HG03457 (cell line): ENCODE data around the gene MMP23B.

ENCODE experiments used
- ATAC-seq: cut with Tn5 transposase; IDR thresholded peaks from one replicate; pipeline ENCODE4 v1.9.1; 2021; ENCODE audit warnings: moderate number of reproducible peaks; ENCODE audit not compliant: unreplicated experiment

Gene MMP23B

DNA sequence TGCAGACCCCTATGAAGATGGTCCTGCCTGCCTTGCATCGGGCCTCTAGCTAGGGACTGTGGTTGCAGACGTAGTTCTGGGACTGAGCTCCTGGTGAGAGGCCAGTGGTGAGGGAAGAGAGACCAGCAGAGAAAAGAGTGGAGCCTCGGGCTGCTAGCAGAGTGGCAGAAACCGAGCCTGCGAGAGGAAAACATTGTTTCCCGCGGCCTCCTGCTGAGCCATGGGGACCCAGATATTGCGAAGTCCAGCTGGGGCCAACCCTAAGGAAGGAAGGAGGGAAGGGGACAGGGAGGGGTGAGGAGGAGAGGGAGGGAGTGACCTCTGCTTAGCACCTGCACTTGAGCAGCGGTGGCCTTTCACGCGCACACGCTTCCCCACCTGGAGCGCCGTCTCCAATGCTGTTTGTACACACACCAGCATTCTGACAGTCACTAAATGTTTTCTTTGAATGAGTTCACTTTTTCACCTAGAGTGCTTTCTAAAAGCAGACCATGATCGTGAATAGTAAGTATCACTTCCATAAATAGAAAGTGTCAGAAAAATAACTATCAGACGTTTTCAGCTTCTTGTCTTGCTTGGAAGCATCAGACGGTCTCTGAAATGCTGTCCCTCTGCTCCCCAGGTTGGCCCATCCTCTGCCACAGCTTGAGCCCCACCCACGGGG lies 29.5 kb upstream of the MMP23B start:
- ATAC-seq = no peak

DNA sequence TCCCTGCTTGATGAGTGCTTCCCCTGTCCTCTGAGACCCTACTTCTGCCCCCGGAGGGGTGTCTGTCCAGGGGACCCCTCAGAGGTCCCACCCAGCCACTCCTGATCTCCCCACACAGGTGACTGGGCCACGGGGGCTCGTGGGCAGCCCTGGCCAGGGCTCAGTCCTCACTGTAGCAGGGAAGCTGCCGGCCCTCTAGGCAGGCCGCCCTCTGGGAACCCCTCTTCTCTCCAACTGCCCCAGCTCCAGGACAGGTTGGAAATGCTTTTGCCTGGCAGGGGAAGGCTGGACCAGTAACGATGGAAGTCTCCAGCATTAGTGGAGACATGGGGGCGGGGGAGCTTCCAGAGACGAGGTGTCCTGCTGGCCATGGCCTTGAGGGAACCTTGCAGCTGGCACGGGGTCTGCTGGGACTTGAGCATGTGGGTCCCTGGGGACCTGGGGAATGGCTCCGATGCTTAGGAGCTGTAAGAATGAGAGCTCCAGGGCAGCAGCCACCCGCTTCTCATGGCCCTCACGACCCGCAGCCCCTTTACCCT lies 28.9 kb upstream of the MMP23B start:
- ATAC-seq = no peak

DNA sequence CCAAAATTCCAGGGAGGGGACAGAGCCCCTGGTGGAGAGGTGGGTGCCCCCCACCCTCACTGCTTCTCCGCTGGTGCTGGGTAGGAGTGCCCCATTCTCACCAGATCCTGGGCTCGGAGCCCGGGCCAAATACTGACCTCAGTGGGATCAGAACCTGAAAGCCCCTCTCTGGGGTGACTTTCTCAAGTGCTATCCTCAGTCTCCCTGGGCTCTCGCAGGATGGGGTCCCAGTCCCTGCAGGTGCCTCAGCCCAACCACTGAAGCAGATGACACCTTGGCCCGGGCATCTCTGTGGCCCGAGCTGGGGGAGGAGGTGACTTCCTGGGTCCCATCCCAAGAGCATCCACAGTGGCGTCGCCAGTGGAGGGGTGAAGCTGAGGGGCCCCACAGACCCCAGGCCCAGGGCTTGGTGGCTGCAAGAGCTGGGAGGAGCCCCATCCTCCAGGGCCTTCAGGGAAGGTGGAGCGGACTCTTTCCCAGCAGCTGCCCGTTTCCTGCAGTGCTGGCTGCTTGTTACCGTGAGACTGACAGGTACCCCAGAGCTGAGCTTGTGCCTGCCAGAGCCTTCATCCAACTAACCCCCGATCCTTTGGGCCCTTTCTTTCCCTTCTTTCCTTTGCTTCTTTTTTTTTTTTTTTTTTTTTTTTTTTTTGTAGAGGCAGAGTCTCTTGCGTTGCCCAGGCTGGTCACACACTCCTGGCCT lies 28.2 kb upstream of the MMP23B start:
- no peak for ATAC-seq

DNA sequence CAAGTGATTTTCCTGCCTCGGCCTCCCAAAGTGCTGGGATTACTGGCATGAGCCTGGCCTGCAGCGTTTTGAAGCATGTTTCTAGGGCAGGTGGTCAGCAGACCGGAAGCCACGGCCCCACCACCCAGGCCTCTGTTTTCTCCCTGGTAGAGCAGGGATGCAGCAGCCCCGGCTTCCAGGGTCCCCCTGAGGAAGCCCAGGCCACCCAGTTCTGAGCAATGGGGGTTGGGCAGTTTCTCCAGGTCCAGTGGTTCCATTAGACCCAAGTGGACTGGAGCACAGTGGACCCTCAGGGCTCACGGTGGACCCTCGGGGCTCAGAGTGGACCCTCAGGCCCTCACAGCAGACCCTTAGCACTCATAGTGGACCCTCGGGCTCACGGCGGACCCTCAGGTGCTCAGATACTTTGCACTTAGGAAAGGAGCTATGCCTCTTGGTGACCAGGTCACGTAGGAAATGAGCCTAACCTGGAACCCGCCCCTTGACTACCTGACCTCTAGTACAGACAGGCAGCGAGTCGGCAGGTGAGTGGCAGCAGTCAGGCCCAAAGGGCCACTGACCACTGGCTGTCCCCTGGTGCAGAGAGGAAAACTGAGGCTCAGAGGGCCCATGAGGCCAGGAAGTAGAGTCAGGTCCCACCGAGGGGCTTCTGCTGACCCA lies 27.5 kb upstream of the MMP23B start:
- no peak for ATAC-seq

DNA sequence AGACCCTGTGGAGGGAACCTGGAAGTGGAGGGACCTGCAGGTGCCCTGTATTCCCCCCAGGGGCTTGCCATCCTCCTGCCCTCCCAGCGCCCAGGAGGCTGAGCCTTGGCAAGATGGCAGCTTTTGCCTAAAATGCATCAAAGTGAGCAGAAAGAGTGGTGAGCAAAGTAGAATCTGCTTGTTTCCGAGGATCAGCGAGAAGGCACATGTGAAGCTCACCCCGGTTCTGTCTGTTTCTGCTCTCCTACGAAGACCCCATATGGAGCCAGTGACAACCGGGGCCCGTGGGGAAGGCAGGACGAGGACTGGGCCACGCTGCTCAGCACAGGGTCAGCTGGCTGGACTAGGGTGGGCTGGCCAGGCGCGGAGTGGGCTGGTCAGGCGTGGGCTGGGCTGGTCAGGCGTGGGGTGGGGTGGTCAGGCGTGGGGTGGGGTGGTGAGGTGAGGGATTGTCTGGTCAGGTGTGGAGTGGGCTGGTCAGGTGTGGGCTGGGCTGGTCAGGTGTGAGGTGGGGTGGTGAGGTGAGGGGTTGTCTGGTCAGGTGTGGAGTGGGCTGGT lies 26.9 kb upstream of the MMP23B start:
- no peak for ATAC-seq

DNA sequence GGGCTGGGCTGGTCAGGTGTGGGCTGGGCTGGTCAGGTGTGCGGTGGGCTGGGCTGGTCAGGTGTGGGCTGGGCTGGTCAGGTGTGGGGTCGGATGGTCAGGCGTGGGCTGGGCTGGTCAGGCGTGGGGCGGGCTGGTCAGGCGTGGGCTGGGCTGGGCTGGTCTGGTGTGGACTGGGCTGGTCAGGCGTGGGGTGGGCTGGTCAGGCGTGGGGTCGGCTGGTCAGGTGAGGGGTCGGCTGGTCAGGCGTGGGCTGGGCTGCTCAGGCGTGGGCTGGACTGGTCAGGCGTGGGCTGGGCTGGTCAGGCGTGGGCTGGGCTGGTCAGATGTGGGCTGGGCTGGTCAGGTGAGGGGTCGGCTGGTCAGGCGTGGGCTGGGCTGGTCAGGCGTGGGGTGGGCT lies 26.2 kb upstream of the MMP23B start:
- no peak for ATAC-seq

DNA sequence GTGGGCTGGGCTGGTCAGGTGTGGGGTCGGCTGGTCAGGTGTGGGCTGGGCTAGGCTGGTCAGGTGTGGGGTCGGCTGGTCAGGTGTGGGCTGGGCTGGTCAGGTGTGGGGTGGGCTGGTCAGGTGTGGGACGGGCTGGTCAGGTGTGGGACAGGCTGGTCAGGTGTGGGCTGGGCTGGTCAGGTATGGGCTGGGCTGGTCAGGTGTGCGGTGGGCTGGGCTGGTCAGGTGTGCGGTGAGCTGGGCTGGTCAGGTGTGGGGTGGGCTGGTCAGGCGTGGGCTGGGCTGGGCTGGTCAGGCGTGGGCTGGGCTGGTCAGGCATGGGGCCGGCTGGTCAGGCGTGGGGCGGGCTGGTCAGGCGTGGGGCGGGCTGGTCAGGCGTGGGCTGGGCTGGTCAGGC lies 25.7 kb upstream of the MMP23B start:
- ATAC-seq = no peak

DNA sequence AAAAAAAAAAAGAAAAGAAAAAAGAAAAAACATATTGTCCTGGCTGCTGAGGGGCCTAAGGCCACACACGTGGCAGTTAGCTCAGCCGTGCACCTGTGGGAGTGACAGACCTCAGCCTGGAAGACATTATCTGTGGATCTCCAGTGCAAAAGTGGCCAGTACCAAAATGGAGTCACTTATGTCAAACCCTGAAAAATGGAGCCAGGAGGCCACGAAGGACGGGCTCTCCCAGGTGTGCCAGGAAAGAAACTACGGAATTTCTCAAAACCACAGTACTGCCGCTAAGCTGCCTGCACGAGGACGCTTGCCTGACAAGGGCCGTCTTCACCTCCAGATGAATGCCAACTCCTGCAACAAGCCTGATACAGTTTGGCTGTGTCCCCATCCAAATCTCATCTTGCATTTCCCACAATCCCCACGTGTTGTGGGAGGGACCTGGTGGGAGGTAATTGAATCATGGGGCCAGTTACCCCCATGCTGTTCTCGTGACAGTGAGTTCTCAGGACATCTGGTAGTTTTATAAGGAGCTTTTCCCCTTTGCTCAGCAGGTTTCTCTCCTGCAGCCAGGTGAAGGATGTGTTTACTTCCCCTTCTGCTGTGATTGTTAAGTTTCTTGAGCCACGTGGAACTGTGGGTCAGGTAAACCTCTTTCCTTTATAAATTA lies 22.0 kb upstream of the MMP23B start:
- ATAC-seq = no peak

DNA sequence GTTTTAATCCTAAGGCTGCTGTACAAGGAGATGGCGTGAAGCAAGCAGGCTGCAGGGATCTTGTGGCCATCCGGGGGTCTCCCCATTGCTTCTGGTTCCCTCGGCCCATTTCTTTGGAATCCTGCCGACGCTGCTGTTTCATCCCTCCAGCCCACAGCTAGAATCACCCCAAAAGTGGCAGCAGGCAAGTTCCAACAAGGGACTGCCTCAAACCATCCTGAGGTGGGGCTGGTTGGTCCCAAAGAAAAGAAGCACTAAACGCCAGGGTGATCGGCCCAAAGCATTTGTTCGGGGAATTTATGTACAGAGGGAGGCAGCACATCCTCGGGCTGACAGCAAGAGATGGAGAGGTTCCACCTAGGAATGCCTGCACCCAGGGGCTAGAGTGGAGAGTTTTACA lies 21.2 kb upstream of the MMP23B start:
- ATAC-seq = no peak

DNA sequence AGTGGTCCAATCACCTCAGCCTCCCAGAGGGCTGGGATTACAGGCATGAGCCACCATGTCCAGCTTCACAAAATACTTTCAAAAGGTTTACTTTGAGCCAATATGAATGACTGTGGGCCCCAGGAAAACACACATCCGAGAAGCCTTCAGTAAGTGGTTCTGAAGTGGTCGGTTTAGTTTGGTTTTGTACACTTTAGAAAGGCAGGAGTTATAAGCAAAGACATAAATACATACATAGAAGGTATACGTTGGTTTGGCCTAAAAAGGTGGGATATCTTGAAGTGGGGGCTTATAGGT lies 19.9 kb upstream of the MMP23B start:
- ATAC-seq = no peak

DNA sequence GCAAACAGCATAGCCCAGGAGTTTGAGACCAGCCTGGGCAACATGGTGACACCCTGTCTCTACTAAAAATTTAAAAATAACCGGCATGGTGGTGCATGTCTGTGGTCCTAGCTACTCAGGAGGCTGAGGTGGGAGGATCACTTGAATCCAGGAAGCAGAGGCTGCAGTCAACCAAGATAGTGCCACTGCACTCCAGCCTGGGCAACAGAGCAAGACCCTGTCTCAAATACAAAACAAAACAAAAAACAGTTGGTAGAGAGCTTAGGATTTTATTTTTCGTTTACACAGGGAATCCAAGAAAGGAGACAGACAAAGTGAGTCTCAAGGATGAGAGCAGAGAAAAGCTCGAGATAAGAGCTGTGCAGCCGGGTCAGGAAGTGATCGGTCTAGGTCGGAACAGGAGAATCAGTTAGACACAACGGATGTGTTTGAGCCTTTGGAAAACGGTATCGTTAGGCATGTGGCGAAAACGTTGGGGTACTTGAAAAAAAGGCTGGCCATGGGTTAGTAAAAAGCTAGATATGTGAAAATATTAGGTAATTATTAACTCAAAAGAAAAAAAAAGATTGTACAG lies 18.4 kb upstream of the MMP23B start:
- ATAC-seq = no peak

DNA sequence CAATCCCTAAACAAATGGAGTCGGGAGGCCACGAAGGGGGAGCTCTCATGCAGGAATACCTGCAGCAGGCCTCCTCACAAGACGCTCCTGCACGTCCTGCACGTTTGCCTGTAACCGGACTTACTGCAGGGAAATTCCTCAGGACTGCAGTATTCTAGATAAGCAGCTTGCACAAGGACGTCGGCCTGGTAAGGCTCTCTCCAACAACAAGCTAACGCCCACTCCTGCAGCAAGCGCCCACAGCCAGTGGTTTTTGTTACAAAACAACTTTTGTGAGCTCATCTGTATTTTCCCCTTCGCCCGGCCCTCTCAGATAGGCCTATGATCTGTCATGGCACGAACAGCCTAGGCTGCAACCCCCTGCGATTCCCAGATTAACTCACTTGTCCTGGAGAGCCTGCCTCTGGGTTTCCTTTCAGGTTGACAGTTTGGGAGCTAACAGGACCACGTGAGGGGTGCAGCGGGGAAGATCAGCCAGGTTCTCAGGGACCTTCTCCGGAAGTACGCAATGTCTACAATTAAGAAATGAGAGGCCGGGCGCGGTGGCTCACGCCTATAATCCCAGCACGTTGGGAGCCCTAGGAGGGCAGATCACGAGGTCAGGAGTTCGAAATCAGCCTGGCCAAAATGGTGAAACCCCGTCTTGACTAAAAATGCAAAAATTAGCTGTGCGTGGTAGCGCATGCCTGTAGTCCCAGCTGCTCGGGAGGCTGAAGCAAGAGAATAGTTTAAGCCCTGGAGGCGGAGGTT lies 17.6 kb upstream of the MMP23B start:
- ATAC-seq = no peak

DNA sequence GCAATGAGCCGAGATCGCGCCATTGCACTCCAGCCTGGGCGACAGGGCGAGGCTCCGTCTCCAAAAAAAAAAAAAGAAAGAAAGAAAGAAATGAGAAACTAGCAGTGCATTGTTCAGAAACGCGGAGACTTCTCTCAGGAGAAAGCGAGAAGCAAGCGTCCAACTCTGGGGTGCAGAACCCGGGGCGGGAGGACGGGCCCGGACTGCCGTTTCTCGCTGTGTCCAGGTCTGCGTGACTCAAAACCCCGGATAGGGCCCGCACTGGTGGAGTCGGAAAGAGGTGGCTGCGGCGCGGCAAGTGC lies 17.1 kb upstream of the MMP23B start:
- ATAC-seq = no peak

DNA sequence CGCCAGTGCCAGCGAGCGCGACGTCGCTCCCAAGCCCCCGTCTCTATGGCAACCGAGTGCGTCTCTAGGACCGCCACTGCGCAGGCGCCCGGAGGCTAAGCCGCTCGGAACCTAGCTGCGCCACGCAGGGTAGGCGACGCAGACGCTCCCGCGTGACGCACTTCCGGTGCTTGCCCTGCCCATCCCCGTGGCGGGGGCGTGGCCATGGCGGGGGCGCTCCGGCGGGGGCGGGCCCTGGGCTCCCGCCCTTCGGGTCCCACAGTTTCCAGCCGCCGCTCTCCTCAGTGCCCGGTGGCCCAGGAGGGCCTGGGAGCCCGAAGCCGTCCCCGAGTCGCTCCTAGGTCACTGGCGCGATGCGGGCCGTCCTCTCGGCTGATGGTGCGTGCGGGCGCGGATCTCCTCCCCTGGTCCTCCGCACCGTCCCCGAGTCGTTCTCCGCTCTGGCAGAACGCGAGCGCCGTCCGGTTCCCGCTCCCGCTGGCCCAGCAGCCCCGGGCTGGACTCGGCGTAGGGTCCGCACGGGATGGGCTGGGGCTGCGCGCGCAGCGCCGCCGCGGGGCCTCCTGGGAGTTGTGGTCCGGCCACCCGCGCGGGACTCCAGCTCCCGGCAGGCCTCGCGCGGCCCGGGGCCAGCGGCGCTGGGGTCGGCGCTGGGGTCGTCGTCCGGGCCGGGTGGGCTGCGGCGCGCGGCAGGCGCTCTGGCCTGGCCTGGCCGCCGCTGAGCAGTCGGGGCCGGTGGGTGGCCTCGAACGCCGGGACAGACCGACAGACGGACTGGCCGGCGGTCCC lies 16.5 kb upstream of the MMP23B start, which contains the start of gene MIB2:
TSS of gene MIB2 (plus strand) at position 245 of the 789 bp plus-strand sequence. CDS start 7,953 bp downstream, outside the sequence.
- peak; percentile 65 for ATAC-seq

DNA sequence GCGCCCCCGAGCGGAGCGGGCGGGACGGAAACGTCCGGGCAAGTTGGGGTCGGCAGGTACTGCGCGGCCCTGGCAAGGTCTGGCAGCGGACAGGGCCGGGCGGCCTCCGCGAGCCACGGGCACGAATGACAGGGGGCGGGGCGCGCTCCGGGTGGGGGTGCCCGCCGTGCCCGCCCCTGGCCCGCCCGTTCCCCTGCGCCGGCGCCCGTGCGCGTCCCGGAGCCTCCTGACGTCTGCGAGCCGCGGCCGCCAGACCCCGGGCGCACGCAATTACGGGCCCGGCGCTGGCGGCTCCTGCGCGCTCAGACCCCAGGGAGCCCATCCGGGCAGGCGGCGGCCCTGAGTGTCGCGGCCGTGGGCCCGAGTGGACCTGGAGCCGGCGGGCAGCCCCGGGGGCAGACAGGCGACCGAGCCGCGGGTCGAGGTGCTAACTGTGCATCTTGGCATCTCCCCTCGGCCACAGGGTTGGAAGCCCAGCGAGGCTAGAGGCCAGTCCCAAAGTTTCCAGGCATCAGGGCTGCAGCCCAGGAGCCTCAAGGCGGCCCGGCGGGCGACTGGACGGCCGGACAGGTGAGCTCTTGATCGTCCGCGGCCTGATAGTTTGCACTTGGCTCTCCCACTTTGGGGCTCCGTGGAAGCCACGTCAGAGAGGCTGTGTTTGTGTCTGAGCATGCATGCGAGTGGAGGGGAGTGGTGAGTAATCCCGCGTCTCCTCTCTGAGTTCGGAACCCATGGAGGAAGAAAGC lies 15.8 kb upstream of the MMP23B start:
- ATAC-seq = no peak

DNA sequence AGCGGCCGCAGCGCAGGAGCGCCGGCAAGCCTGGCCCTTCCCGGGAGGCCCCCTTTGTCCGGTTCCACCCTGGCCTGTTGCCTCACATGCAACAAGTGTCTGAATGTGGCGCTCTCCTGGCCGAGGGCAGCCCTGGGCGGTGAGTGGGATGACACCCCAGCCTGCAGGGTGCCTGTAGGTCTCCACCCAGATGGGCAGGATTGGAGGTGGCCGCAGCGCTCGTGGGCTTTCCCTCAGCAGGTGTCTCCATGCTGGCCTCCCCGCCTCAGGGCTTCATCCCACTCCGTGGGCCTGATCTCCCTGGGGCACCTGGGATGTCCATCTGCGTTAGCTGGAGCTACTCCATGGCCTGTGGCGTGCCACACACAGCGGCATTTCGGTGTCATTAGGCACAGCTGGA lies 15.1 kb upstream of the MMP23B start:
- ATAC-seq = no peak

DNA sequence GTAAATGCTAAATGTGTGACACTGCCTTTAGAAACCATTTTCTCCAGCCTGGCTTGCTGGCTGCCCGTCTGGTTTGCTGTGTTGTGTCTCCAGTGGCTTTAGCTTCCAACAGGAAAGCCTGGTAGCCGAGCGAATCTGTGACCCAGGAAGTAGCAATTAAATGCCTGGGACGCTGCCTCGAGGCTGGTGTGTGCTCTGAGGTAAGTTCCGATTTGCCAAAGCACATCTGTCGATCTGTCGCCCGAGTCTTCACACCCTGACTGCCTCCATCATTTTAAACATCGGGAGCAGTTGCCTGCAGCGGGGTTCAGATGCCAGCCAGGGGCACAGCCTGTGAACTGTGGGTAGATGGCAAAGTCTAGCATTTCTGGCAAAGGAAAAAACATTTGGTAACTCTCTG lies 14.5 kb upstream of the MMP23B start:
- ATAC-seq = no peak

DNA sequence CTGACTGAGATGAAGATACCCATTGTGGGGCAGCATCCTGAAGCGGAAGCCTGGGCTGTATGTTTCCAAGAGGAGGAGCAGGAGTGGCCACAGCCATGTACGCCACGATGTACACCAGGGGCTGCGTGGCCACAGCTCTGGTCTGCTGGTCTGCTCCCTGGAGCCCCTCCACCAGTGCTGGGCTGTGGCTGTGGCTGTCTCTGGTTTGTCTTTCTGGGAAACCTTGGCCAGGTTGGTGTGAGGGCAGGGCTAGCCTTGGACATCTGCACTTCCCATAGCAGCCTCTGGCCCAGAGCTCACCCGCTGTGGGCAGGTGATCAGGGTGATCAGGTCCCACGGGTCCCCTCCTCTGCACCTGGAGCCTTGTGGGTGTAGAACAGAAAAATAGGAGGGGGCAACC lies 14.0 kb upstream of the MMP23B start:
- ATAC-seq = no peak
